CD14-positive monocyte (primary cell): Measurements from ENCODE around the gene MAL. TPM values are rescaled to one million over a fixed set of nuclear protein-coding genes. Genes with fewer than 3 reads are reported as not detected.

Experiments
- DNase-seq, 3 donors: peaks; one replicate each; pipeline ENCODE4 v3.0.0-alpha.2; 2011 to 2022
- H2AFZ ChIP-seq: 2 replicates; pipeline ENCODE4 v1.6.0; 2012; ENCODE audit warnings: mild to moderate bottlenecking, low read depth, low read length, inconsistent platforms; ENCODE audit not compliant: insufficient read depth, poor library complexity, severe bottlenecking
- H3K27ac ChIP-seq, 2 donors: 1 replicate in 1 of 2; 2 replicates in 1 of 2; pipeline ENCODE4 v1.5.1; 2012 to 2013; ENCODE audit warnings: low read length in 2 of 2, control low read depth in 1 of 2, inconsistent platforms in 1 of 2, low read depth in 1 of 2, mild to moderate bottlenecking in 1 of 2
- H3K27me3 ChIP-seq, 2 donors: one replicate each; pipeline versions ENCODE4 v1.6.0 to v1.6.1; 2011 to 2013; ENCODE audit warnings: low read length in 2 of 2; ENCODE audit not compliant: control insufficient read depth in 2 of 2, insufficient read depth in 2 of 2
- H3K36me3 ChIP-seq, 2 donors: replicated peaks in 1 of 2; 1 replicate in 1 of 2; 2 replicates in 1 of 2; pipeline versions ENCODE4 v1.5.1 to v1.6.1; 2012 to 2013; ENCODE audit warnings: low read length in 2 of 2, control low read depth in 1 of 2, inconsistent platforms in 1 of 2, mild to moderate bottlenecking in 1 of 2; ENCODE audit not compliant: insufficient read depth in 2 of 2, control insufficient read depth in 1 of 2
- H3K4me1 ChIP-seq, 2 donors: 1 replicate in 1 of 2; 2 replicates in 1 of 2; pipeline versions ENCODE4 v1.5.1 to v1.6.1; 2012 to 2013; ENCODE audit warnings: low read length in 2 of 2, control low read depth in 1 of 2, inconsistent platforms in 1 of 2, mild to moderate bottlenecking in 1 of 2, moderate library complexity in 1 of 2; ENCODE audit not compliant: insufficient read depth in 2 of 2, control insufficient read depth in 1 of 2
- H3K4me2 ChIP-seq: replicated peaks from 2 replicates; pipeline ENCODE3; 2012; ENCODE audit warnings: low read length, moderate library complexity, mild to moderate bottlenecking; ENCODE audit not compliant: poor library complexity, severe bottlenecking; ENCODE audit errors: extremely low read depth
- H3K4me3 ChIP-seq, 3 experiments: fragments of 200-600 bp in 1 of 3; sonication (generic) in 1 of 3; replicated peaks in 1 of 3; 1 replicate in 2 of 3; 2 replicates in 1 of 3; pipeline ENCODE4 v1.5.1; 2011 to 2013; ENCODE audit warnings: low read length in 3 of 3, mild to moderate bottlenecking in 3 of 3, control low read depth in 2 of 3, low read depth in 2 of 3, inconsistent platforms in 1 of 3, moderate library complexity in 1 of 3
- H3K79me2 ChIP-seq: 2 replicates; pipeline ENCODE4 v1.6.0; 2012; ENCODE audit warnings: mild to moderate bottlenecking, control low read depth, inconsistent platforms, low read length, moderate library complexity; ENCODE audit not compliant: insufficient read depth
- H3K9ac ChIP-seq: 2 replicates; pipeline ENCODE4 v1.6.0; 2017; ENCODE audit warnings: low read length, mild to moderate bottlenecking; ENCODE audit not compliant: insufficient read depth, poor library complexity, severe bottlenecking
- H3K9me3 ChIP-seq, 2 donors: replicated peaks in 1 of 2; 1 replicate in 1 of 2; 2 replicates in 1 of 2; pipeline versions ENCODE4 v1.5.1 to v1.6.1; 2012 to 2013; ENCODE audit warnings: low read length in 2 of 2, control low read depth in 1 of 2; ENCODE audit not compliant: control insufficient read depth in 1 of 2, insufficient read depth in 1 of 2
- H4K20me1 ChIP-seq: 2 replicates; pipeline ENCODE4 v1.6.0; 2012; ENCODE audit warnings: mild to moderate bottlenecking, low read length, control low read depth, moderate library complexity; ENCODE audit not compliant: insufficient read depth
- H3K27ac Mint-ChIP-seq, 7 donors: one replicate each; pipeline ENCODE4 v1.8.0; 2020; ENCODE audit warnings: mild to moderate bottlenecking in 7 of 7, mixed read lengths in 7 of 7, moderate library complexity in 6 of 7, inconsistent platforms in 2 of 7
- H3K27me3 Mint-ChIP-seq, 3 donors: one replicate each; pipeline ENCODE4 v1.8.0; 2021 to 2022; ENCODE audit warnings: low read depth in 3 of 3, mild to moderate bottlenecking in 3 of 3, mixed read lengths in 3 of 3, moderate library complexity in 3 of 3, inconsistent platforms in 1 of 3
- H3K36me3 Mint-ChIP-seq, 2 donors: one replicate each; pipeline ENCODE4 v1.8.0; 2020; ENCODE audit warnings: mixed read lengths in 2 of 2, inconsistent platforms in 1 of 2, mild to moderate bottlenecking in 1 of 2
- H3K4me1 Mint-ChIP-seq: one replicate; pipeline ENCODE4 v1.8.0; 2020; ENCODE audit warnings: mild to moderate bottlenecking, mixed read lengths
- H3K4me3 Mint-ChIP-seq, 2 donors: one replicate each; pipeline ENCODE4 v1.8.0; 2020; ENCODE audit warnings: mild to moderate bottlenecking in 2 of 2, mixed read lengths in 2 of 2, moderate library complexity in 1 of 2
- H3K9me3 Mint-ChIP-seq, 7 donors: one replicate each; pipeline ENCODE4 v1.8.0; 2020 to 2022; ENCODE audit warnings: mixed read lengths in 7 of 7, mild to moderate bottlenecking in 6 of 7, moderate library complexity in 6 of 7, inconsistent platforms in 2 of 7
- WGBS: methylation state at CpG from one replicate; pipeline ENCODE4 v1.1.5; 2013; ENCODE audit warnings: missing lambda C conversion rate; ENCODE audit not compliant: insufficient coverage; 5-methylcytosine and 5-hydroxymethylcytosine counted together
- intact Hi-C, 2 donors: fragments of 100-400 bp; cut with micrococcal nuclease; formaldehyde crosslinking; loops; one replicate each; pipeline versions ENCODE4 v1.15.0 to v1.15.1; 2023
- polyA plus RNA-seq, 3 donors: library from polyadenylated mRNA; depleted of rRNA in 1 of 3; unstranded in 2 of 3; stranded (reverse) in 1 of 3; fragments of 300-500 nt in 2 of 3; fragments of >200 nt in 1 of 3; fragmentation: Illumina TruSeq in 2 of 3; gene quantifications; 1 replicate in 2 of 3; 2 replicates in 1 of 3; pipeline ENCODE4 v1.2.3, GENCODE V29; 2012 to 2021
- TF ChIP-seq, protein P1 (sequence below): fragments of 200-600 bp; IDR thresholded peaks from one replicate; pipeline ENCODE4 v1.8.0; 2022; ENCODE audit warnings: antibody characterized with exemption, mild to moderate bottlenecking

Gene MAL
- polyA plus RNA-seq, 3 donors, result 0.39 to 0.48 TPM; not detected in 1

DNA sequence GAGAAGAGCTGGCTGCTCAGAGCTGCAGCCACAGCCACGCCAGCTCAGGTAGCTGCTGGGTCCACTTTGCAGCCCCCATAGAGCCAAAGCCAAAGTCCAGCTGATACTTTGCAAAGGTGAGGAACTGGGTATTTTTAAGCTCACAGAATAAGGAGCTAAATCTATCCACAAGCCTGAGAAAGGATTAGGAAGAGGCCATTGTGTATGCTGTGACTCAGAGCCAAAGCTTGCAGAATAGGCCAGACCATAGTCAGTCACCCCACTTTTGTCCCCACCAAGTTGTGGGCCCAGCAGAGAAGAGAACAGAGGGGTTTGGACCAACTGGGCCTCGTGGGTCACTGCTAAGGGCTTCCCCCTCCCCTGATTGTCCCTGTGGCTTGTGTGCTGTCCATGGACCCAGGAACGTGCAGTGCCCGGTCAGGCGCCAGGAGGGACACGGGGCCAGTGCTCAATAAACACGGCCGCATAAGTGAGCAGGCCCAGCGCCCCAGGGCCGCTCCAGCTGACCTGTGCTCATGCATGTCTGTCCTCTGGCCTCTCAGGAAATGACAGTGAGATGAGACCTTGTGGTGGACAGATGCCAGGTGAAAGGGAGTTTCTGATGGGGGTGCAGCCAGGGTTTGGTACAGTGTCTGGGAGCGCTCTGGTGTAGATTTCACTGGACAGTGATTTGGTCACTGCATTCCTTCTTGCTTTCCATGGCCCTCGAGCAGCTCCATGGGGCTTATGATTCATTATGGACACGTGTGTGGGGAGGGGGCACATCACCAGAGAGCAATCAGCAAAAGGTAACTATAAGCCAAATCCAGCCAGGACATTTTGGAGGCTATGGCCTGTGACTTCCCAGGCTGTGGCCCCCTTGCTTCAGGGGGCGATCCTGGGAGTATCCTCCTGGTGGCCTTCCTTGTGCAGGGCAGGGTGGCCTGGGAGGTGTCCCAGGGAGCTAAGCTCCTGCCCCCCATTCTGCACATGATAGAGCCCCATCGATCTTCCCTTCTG lies 31.3 kb downstream of the MAL start:
- Histone ChIP-seq H3K4me1 (no peaks in the 10 kb centered on the region), H2AFZ (no peak overlapping the region)
- TF ChIP-seq, protein P1, sequence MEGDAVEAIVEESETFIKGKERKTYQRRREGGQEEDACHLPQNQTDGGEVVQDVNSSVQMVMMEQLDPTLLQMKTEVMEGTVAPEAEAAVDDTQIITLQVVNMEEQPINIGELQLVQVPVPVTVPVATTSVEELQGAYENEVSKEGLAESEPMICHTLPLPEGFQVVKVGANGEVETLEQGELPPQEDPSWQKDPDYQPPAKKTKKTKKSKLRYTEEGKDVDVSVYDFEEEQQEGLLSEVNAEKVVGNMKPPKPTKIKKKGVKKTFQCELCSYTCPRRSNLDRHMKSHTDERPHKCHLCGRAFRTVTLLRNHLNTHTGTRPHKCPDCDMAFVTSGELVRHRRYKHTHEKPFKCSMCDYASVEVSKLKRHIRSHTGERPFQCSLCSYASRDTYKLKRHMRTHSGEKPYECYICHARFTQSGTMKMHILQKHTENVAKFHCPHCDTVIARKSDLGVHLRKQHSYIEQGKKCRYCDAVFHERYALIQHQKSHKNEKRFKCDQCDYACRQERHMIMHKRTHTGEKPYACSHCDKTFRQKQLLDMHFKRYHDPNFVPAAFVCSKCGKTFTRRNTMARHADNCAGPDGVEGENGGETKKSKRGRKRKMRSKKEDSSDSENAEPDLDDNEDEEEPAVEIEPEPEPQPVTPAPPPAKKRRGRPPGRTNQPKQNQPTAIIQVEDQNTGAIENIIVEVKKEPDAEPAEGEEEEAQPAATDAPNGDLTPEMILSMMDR, result no peak

DNA sequence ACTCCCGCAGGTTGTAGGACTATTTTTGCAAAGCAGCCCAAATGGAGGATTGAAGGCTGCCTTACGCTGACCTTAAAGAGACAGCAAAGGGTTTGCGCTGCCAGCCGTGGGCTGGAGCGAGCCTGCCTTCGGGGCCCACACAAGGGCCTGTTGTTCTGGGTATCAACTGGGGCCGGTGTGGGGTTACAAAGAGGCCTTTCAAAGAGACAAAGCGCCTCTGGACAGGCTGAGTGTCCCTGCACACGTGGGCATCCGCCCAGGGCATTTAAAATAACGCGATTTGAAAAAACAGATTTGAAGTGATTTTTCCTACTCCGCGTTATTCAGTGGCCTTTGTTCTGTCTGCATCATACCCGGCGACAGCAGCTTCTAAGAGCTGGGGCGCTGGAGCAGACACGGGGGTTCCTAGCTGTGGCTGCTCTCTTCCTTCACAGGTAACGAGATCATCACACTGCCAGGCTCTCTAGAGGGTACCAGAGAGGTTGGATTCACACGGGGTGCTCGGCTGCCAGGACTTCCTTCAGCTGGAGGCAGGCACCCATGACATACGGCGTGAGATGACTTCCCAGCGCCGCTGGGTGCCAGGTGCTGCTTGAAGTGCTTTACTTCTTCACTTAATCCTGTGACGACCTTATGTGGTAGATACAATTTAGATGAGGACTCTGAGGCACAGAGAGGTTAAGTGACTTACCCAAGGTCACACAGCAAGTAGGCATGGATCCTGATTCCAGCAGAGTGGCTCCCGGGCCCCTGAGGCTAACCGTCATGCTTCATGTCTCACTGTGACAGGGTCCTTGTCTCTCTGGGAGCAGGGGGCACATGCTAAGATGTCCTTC lies 32.2 kb downstream of the MAL start:
- Histone ChIP-seq H3K4me1 (no peaks in the 10 kb centered on the region), H3K36me3 (no peaks in the 10 kb centered on the region), H3K9ac (no peak overlapping the region), H3K4me3 (no peak overlapping the region), H3K79me2 (no peaks in the 10 kb centered on the region), H3K9me3 (no peaks in the 10 kb centered on the region), H4K20me1 (no peaks in the 10 kb centered on the region), H3K27ac (no peak overlapping the region), H3K4me2 (no peak overlapping the region), H2AFZ (no peak overlapping the region), H3K27me3 (no peaks in the 10 kb centered on the region)
- TF ChIP-seq, protein P1, result no peak
- no peaks in the 10 kb centered on the region for H3K9me3 Mint-ChIP-seq
- H3K4me3 Mint-ChIP-seq, result no peak overlapping the region
- no peaks in the 10 kb centered on the region for H3K36me3 Mint-ChIP-seq
- intact Hi-C loops, result no loop called here
- peak overlapping the region in 1 of 7 donors; percentile 32 for H3K27ac Mint-ChIP-seq
- WGBS, result 95% methylated on average over 24 of the region's 28 CpGs
- peaks cover 4 to 8% (median 7%) of the 10 kb centered on the region in 3 donors for H3K27me3 Mint-ChIP-seq
- no peaks in the 10 kb centered on the region for H3K4me1 Mint-ChIP-seq
- no peak for DNase-seq

More for the DNA sequence above, 31.3 kb downstream of the MAL start:
- Histone ChIP-seq H3K36me3 (no peaks in the 10 kb centered on the region), H3K4me3 (no peak overlapping the region), H3K27ac (no peak overlapping the region), H3K4me2 (no peak overlapping the region), H3K9me3 (no peaks in the 10 kb centered on the region), H3K79me2 (no peaks in the 10 kb centered on the region), H4K20me1 (no peaks in the 10 kb centered on the region), H3K27me3 (no peaks in the 10 kb centered on the region), H3K9ac (no peak overlapping the region)
- H3K36me3 Mint-ChIP-seq, result no peaks in the 10 kb centered on the region
- no peaks in the 10 kb centered on the region for H3K9me3 Mint-ChIP-seq
- intact Hi-C loops, result no loop called here
- no peak overlapping the region for H3K4me3 Mint-ChIP-seq
- H3K27me3 Mint-ChIP-seq, result peaks cover 4 to 10% (median 5%) of the 10 kb centered on the region in 3 donors
- WGBS, result 95% methylated on average over 13 of the region's 15 CpGs
- H3K27ac Mint-ChIP-seq, result no peak overlapping the region
- no peak for DNase-seq
- no peaks in the 10 kb centered on the region for H3K4me1 Mint-ChIP-seq
